HG03378 (cell line): ENCODE results near the gene AIPL1.
"Not testable (repeated sequence)": the region's sequence is repeated elsewhere in the genome, so short reads cannot be mapped to it uniquely, and the experiment has no call there.

Source experiments
- ATAC-seq: cut with Tn5 transposase; IDR thresholded peaks from one replicate; pipeline ENCODE4 v1.9.1; 2021; ENCODE audit warnings: mild to moderate bottlenecking, moderate library complexity; ENCODE audit not compliant: unreplicated experiment

The AIPL1 gene

GRCh38 chr17:6435051-6435450 is at the start of gene AIPL1:
Gene AIPL1, minus strand, starts transcription at chr17:6435121. Its CDS starts 17 bp downstream, at chr17:6435104.
- ATAC-seq: no peak

GRCh38 chr17:6483507-6483906 is 48.6 kb upstream of the AIPL1 start:
- no peak for ATAC-seq

- ATAC-seq: not testable (repeated sequence)
Measured at GRCh38 chr17:6482796-6483195, 47.9 kb upstream of the AIPL1 start.

GRCh38 chr17:6482105-6482455 is 47.2 kb upstream of the AIPL1 start:
- ATAC-seq: no peak

- ATAC-seq: no peak
Measured at GRCh38 chr17:6480303-6480675, 45.4 kb upstream of the AIPL1 start.

- ATAC-seq: no peak
Measured at GRCh38 chr17:6479622-6480302, 44.8 kb upstream of the AIPL1 start.

- no peak for ATAC-seq
Measured at GRCh38 chr17:6478486-6478885, 43.6 kb upstream of the AIPL1 start.

- no peak for ATAC-seq
Measured at GRCh38 chr17:6477831-6478383, 43.0 kb upstream of the AIPL1 start.

- ATAC-seq: no peak
Measured at GRCh38 chr17:6476810-6477179, 41.9 kb upstream of the AIPL1 start.

GRCh38 chr17:6476076-6476809 is 41.3 kb upstream of the AIPL1 start:
- no peak for ATAC-seq

GRCh38 chr17:6475411-6475810 is 40.5 kb upstream of the AIPL1 start:
- ATAC-seq: no peak

GRCh38 chr17:6474906-6475305 is 40.0 kb upstream of the AIPL1 start:
- ATAC-seq: no peak

GRCh38 chr17:6474376-6474775 is 39.5 kb upstream of the AIPL1 start:
- ATAC-seq: no peak

GRCh38 chr17:6473128-6473767 is 38.3 kb upstream of the AIPL1 start:
- ATAC-seq: no peak

- no peak for ATAC-seq
Measured at GRCh38 chr17:6472517-6472916, 37.6 kb upstream of the AIPL1 start.

- ATAC-seq: no peak
Measured at GRCh38 chr17:6471531-6472465, 36.9 kb upstream of the AIPL1 start.

- ATAC-seq: no peak
Measured at GRCh38 chr17:6470751-6471521, 36.0 kb upstream of the AIPL1 start.

- ATAC-seq: no peak
Measured at GRCh38 chr17:6470146-6470718, 35.3 kb upstream of the AIPL1 start.

GRCh38 chr17:6468051-6468790 is 33.3 kb upstream of the AIPL1 start:
- no peak for ATAC-seq
